ENCODE results near the gene NUP62. TPM values are rescaled to one million over a fixed set of nuclear protein-coding genes. Genes with fewer than 3 reads are reported as not detected.
A peak's percentile ranks its signal among the peaks of the same experiment; 100 is the strongest.

NUP62 gene
- polyA plus RNA-seq, 1 donor (not counting 4 experiments of a cell fraction or from before 2014, with no cell fraction given), result 12.9 TPM

DNA sequence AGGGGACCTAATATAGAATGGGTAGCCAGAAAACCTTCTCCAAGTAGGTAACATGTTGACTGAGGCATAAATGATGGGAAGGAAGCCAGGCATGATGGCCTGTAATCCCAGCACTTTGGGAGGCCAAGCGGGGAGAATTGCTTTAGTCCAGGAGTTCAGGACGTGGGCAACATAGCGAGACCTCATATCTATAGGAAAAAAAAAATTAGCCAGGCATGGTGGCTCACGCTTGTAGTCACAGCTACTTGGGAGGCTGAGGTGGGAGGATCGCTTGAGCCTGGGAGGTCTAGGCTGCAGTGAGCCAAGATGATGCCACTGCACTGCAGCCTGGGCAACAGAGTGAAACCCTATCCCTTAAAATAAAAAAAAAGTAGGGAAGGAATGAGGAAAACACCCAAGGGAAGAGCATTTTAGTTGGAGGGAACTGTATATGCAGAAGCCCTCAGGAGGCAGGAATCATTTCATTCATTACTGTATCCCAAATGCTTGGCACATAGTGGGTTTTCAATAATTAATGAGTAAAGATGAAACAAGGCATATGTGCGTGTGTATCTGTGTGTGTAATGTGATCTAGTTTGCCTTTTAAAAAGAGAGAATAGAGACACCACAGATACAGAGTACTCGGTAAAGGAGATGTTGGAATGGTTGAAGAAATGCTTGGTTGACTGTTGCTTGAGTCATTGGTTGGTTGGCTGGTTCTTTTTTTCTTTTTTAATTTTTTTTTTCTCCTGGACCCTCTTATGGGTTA is 2.2 kb upstream of the NUP62 start:
- FAIRE-seq, result no peak
- Histone ChIP-seq H3K36me3 (ENCODE audit: control insufficient read depth in 2 of 2, extremely low read depth in 1 of 2, insufficient read depth in 2 of 2, low read length in 2 of 2) (peaks cover 5 to 14% of the 10 kb centered on the region in 2 experiments), H4K20me1 (ENCODE audit: control insufficient read depth, extremely low read depth, insufficient read depth, low read length) (no peaks in the 10 kb centered on the region), H3K79me2 (ENCODE audit: control insufficient read depth, insufficient read depth, low read length) (peaks cover 27% of the 10 kb centered on the region), H3K9me3 (ENCODE audit: control insufficient read depth, low read depth, low read length) (no peaks in the 10 kb centered on the region), H3K27me3 (ENCODE audit: control insufficient read depth, extremely low read depth, insufficient read depth, low read length) (no peaks in the 10 kb centered on the region), H3K4me1 (ENCODE audit: control insufficient read depth, extremely low read depth, insufficient read depth, low read length) (peaks cover 22% of the 10 kb centered on the region), H3K4me3 (ENCODE audit: control insufficient read depth in 2 of 3, extremely low read depth in 1 of 3, insufficient read depth in 2 of 3, low read depth in 1 of 3, low read length in 3 of 3) (no peak overlapping the region), H3K4me2 (ENCODE audit: control insufficient read depth, extremely low read depth, insufficient read depth, low read depth, low read length) (no peak overlapping the region), H3K9ac (ENCODE audit: control insufficient read depth, extremely low read depth, insufficient read depth, low read length) (no peak overlapping the region), H2AFZ (ENCODE audit: control insufficient read depth, low read length) (no peak overlapping the region), H3K27ac (ENCODE audit: control insufficient read depth, insufficient read depth, low read length) (peak overlapping the region; percentile 13), H3K9me1 (ENCODE audit: control insufficient read depth, extremely low read depth, insufficient read depth, low read length) (peaks cover 2% of the 10 kb centered on the region)
- no peak for TF ChIP-seq EZH2 (IDR thresholded peaks at IDR 0.05; ENCODE audit: low read length)
- TF ChIP-seq, protein P1, sequence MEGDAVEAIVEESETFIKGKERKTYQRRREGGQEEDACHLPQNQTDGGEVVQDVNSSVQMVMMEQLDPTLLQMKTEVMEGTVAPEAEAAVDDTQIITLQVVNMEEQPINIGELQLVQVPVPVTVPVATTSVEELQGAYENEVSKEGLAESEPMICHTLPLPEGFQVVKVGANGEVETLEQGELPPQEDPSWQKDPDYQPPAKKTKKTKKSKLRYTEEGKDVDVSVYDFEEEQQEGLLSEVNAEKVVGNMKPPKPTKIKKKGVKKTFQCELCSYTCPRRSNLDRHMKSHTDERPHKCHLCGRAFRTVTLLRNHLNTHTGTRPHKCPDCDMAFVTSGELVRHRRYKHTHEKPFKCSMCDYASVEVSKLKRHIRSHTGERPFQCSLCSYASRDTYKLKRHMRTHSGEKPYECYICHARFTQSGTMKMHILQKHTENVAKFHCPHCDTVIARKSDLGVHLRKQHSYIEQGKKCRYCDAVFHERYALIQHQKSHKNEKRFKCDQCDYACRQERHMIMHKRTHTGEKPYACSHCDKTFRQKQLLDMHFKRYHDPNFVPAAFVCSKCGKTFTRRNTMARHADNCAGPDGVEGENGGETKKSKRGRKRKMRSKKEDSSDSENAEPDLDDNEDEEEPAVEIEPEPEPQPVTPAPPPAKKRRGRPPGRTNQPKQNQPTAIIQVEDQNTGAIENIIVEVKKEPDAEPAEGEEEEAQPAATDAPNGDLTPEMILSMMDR (optimal IDR thresholded peaks at IDR 0.05 in 1 of 3, IDR thresholded peaks at IDR 0.05 in 1 of 3, conservative IDR thresholded peaks at IDR 0.05 in 1 of 3; ENCODE audit: extremely low read depth in 1 of 3, insufficient read depth in 2 of 3, low read length in 3 of 3), result no peak
- DNase-seq (ENCODE audit: low read depth, low spot score), result no peak
- dilution Hi-C loops (cut with MboI; ENCODE audit: extremely low pct_ligation_motif_present, low sequenced_read_pairs), result no loop called here

DNA sequence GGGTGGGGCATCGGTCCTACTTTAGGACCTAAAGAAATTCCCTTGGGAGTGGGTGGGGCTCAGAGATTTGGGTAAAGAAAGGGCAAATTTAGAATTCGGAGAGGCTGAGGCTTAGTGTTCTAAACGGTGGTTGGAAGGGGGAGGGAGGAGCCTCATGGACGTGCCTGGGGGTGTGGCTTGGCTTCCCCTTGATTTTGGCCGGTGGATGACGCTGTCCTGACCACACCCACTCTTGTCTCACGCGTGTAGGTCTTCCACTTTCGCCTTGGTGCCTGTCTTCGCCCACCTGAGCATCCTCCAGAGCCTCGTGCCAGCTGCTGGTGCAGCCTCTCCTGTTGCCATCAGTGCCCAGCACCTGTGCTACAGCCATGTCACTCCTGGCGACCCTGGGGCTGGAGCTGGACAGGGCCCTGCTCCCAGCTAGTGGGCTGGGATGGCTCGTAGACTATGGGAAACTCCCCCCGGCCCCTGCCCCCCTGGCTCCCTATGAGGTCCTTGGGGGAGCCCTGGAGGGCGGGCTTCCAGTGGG is 1.2 kb upstream of the NUP62 start:
- Histone ChIP-seq H3K4me1 (ENCODE audit: control insufficient read depth, extremely low read depth, insufficient read depth, low read length) (peaks cover 22% of the 10 kb centered on the region), H3K4me3 (ENCODE audit: control insufficient read depth in 2 of 3, extremely low read depth in 1 of 3, insufficient read depth in 2 of 3, low read depth in 1 of 3, low read length in 3 of 3) (peak overlapping the region in 2 of 3 experiments; percentile 52 to 93), H4K20me1 (ENCODE audit: control insufficient read depth, extremely low read depth, insufficient read depth, low read length) (peaks cover under 1% of the 10 kb centered on the region), H2AFZ (ENCODE audit: control insufficient read depth, low read length) (no peak overlapping the region), H3K27me3 (ENCODE audit: control insufficient read depth, extremely low read depth, insufficient read depth, low read length) (no peaks in the 10 kb centered on the region), H3K4me2 (ENCODE audit: control insufficient read depth, extremely low read depth, insufficient read depth, low read depth, low read length) (peak overlapping the region; percentile 88), H3K27ac (ENCODE audit: control insufficient read depth, insufficient read depth, low read length) (no peak overlapping the region), H3K9me1 (ENCODE audit: control insufficient read depth, extremely low read depth, insufficient read depth, low read length) (peaks cover 2% of the 10 kb centered on the region), H3K9ac (ENCODE audit: control insufficient read depth, extremely low read depth, insufficient read depth, low read length) (no peak overlapping the region), H3K9me3 (ENCODE audit: control insufficient read depth, low read depth, low read length) (no peaks in the 10 kb centered on the region), H3K36me3 (ENCODE audit: control insufficient read depth in 2 of 2, extremely low read depth in 1 of 2, insufficient read depth in 2 of 2, low read length in 2 of 2) (peaks cover 5 to 19% of the 10 kb centered on the region in 2 experiments), H3K79me2 (ENCODE audit: control insufficient read depth, insufficient read depth, low read length) (peaks cover 33% of the 10 kb centered on the region)
- dilution Hi-C loops (cut with MboI; ENCODE audit: extremely low pct_ligation_motif_present, low sequenced_read_pairs), result no loop called here
- DNase-seq (ENCODE audit: low read depth, low spot score) (no peak), FAIRE-seq (no peak)
- no peak for TF ChIP-seq EZH2 (IDR thresholded peaks at IDR 0.05; ENCODE audit: low read length)
- TF ChIP-seq, protein P1 (optimal IDR thresholded peaks at IDR 0.05 in 1 of 3, IDR thresholded peaks at IDR 0.05 in 1 of 3, conservative IDR thresholded peaks at IDR 0.05 in 1 of 3; ENCODE audit: extremely low read depth in 1 of 3, insufficient read depth in 2 of 3, low read length in 3 of 3), result no peak

Measured in keratinocyte (primary cell).